ENCODE data around the gene SRGN.
A peak's percentile ranks its signal among the peaks of the same experiment; 100 is the strongest.

The SRGN gene

GRCh38 chr10:69056129-69056528, 31.8 kb upstream of the SRGN start:
- Histone ChIP-seq H3K9me2 (replicated peaks; ENCODE audit: insufficient read depth, low read length) (no peaks in the 10 kb centered on the region), H3F3A (ENCODE audit: insufficient read depth, low read length) (no peaks in the 10 kb centered on the region), H3K36me3 (replicated peaks; ENCODE audit: insufficient read depth, low read length) (no peaks in the 10 kb centered on the region), H4K20me1 (ENCODE audit: insufficient read depth, low read length) (no peaks in the 10 kb centered on the region), H3K4me2 (ENCODE audit: low read depth, low read length) (no peak overlapping the region), H2AFZ (ENCODE audit: low read length) (no peak overlapping the region), H3K4me1 (ENCODE audit: low read length) (peaks cover 4% of the 10 kb centered on the region; the same call in 1 of the 2 replicates), H3K27ac (ENCODE audit: low read length) (no peak overlapping the region), H3K4me3 (ENCODE audit: low read length) (no peak overlapping the region), H3K9me3 (replicated peaks; ENCODE audit: insufficient read depth, low read length) (no peaks in the 10 kb centered on the region), H3K9ac (ENCODE audit: low read length) (no peak overlapping the region), H3K79me2 (ENCODE audit: low read length) (no peaks in the 10 kb centered on the region), H3K27me3 (replicated peaks; ENCODE audit: insufficient read depth, low read length) (no peaks in the 10 kb centered on the region)
- DNase-seq, result no peak
- TF ChIP-seq EZH2phosphoT487 (IDR thresholded peaks at IDR 0.05; ENCODE audit: low read length) (no peak), EZH2 (optimal IDR thresholded peaks at IDR 0.05; ENCODE audit: low read depth, low read length) (no peak)
- TF ChIP-seq, protein P1, sequence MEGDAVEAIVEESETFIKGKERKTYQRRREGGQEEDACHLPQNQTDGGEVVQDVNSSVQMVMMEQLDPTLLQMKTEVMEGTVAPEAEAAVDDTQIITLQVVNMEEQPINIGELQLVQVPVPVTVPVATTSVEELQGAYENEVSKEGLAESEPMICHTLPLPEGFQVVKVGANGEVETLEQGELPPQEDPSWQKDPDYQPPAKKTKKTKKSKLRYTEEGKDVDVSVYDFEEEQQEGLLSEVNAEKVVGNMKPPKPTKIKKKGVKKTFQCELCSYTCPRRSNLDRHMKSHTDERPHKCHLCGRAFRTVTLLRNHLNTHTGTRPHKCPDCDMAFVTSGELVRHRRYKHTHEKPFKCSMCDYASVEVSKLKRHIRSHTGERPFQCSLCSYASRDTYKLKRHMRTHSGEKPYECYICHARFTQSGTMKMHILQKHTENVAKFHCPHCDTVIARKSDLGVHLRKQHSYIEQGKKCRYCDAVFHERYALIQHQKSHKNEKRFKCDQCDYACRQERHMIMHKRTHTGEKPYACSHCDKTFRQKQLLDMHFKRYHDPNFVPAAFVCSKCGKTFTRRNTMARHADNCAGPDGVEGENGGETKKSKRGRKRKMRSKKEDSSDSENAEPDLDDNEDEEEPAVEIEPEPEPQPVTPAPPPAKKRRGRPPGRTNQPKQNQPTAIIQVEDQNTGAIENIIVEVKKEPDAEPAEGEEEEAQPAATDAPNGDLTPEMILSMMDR (IDR thresholded peaks at IDR 0.05; ENCODE audit: low read length), result no peak

DNA sequence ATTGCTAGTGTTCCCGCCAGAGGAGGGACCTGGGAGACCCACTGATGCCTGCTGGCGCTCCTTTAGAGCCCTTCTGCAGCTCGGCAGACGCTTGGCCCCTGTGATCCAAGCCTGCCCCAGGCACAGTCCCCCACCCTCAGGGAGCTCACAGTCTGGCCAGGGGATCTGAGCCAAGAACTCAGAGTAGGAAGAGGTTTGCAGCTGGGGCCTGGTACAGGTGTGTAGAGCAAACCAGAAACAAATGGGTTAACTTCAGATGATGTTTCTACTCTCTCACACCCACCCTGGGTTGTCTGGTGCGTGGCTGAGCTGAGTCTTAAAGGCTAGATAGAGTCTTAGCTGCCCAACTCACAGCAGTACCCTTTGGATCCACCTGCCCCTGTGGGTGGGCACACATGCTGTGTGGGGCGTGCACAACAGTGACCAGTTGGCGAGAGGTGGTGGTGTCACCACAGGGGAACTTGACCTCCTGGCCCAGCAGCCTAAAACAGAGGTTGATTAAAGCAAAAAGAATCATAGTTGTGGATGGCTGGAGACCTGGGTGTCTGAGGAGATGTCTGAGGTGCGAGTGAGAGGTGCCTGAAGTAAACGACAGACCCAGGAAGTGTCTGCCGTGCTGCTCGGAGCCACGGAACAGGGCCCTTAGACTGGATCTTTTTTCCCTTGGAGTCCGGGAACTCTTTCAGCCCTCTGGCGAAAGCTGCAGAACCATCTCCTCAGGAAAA, 31.2 kb upstream of the SRGN start:
- H4K20me1 ChIP-seq (ENCODE audit: insufficient read depth, low read length), result no peaks in the 10 kb centered on the region
- TF ChIP-seq, protein P1 (IDR thresholded peaks at IDR 0.05; ENCODE audit: low read length), result no peak
- no peak for TF ChIP-seq EZH2phosphoT487 (IDR thresholded peaks at IDR 0.05; ENCODE audit: low read length)
- no peak for TF ChIP-seq EZH2 (optimal IDR thresholded peaks at IDR 0.05; ENCODE audit: low read depth, low read length)
- H3K4me3 ChIP-seq (ENCODE audit: low read length), result no peak overlapping the region
- no peak for DNase-seq
- no peak overlapping the region for H3K9ac ChIP-seq (ENCODE audit: low read length)
- no peaks in the 10 kb centered on the region for H3K9me3 ChIP-seq (replicated peaks; ENCODE audit: insufficient read depth, low read length)
- no peaks in the 10 kb centered on the region for H3F3A ChIP-seq (ENCODE audit: insufficient read depth, low read length)
- H3K4me1 ChIP-seq (ENCODE audit: low read length), result peaks cover 4% of the 10 kb centered on the region; the same call in 1 of the 2 replicates
- no peaks in the 10 kb centered on the region for H3K27me3 ChIP-seq (replicated peaks; ENCODE audit: insufficient read depth, low read length)
- H3K79me2 ChIP-seq (ENCODE audit: low read length), result no peaks in the 10 kb centered on the region
- H3K4me2 ChIP-seq (ENCODE audit: low read depth, low read length), result no peak overlapping the region
- H3K27ac ChIP-seq (ENCODE audit: low read length), result no peak overlapping the region
- no peaks in the 10 kb centered on the region for H3K36me3 ChIP-seq (replicated peaks; ENCODE audit: insufficient read depth, low read length)
- no peak overlapping the region for H2AFZ ChIP-seq (ENCODE audit: low read length)
- H3K9me2 ChIP-seq (replicated peaks; ENCODE audit: insufficient read depth, low read length), result no peaks in the 10 kb centered on the region

- TF ChIP-seq EZH2phosphoT487 (IDR thresholded peaks at IDR 0.05; ENCODE audit: low read length), result no peak
- TF ChIP-seq, protein P1 (IDR thresholded peaks at IDR 0.05; ENCODE audit: low read length), result no peak
- TF ChIP-seq EZH2 (optimal IDR thresholded peaks at IDR 0.05; ENCODE audit: low read depth, low read length), result no peak
These were observed 30.5 kb upstream of the SRGN start for GRCh38 chr10:69057261-69057950.

More at GRCh38 chr10:69057261-69057950, 30.5 kb upstream of the SRGN start:
- Histone ChIP-seq H3K9me2 (replicated peaks; ENCODE audit: insufficient read depth, low read length) (no peaks in the 10 kb centered on the region), H3F3A (ENCODE audit: insufficient read depth, low read length) (no peaks in the 10 kb centered on the region), H3K27ac (ENCODE audit: low read length) (no peak overlapping the region), H3K4me2 (ENCODE audit: low read depth, low read length) (no peak overlapping the region), H2AFZ (ENCODE audit: low read length) (0 out of 2 replicates have a peak overlapping the region, but pooled peaks have one; percentile 17), H3K27me3 (replicated peaks; ENCODE audit: insufficient read depth, low read length) (no peaks in the 10 kb centered on the region), H4K20me1 (ENCODE audit: insufficient read depth, low read length) (no peaks in the 10 kb centered on the region), H3K9ac (ENCODE audit: low read length) (no peak overlapping the region), H3K79me2 (ENCODE audit: low read length) (no peaks in the 10 kb centered on the region), H3K9me3 (replicated peaks; ENCODE audit: insufficient read depth, low read length) (no peaks in the 10 kb centered on the region), H3K4me3 (ENCODE audit: low read length) (no peak overlapping the region), H3K36me3 (replicated peaks; ENCODE audit: insufficient read depth, low read length) (no peaks in the 10 kb centered on the region), H3K4me1 (ENCODE audit: low read length) (no peaks in the 10 kb centered on the region)
- no peak for DNase-seq
